HEK293 (cell line): ENCODE data around the gene PACSIN2.

Experiments
- IKZF3 ChIP-seq: fragments of 450-650 bp; IDR thresholded peaks from 2 replicates; pipeline ENCODE4 v1.5.0; 2018; ENCODE audit warnings: missing biosample characterization, mild to moderate bottlenecking, missing genetic modification characterization, moderate library complexity
- MYNN ChIP-seq: fragments of 450-650 bp; formaldehyde crosslinking; IDR thresholded peaks from 2 replicates; pipeline ENCODE4 v1.5.1; 2016; ENCODE audit warnings: missing biosample characterization, missing genetic modification characterization, borderline replicate concordance
- PATZ1 ChIP-seq: fragments of 450-650 bp; formaldehyde crosslinking; IDR thresholded peaks from 2 replicates; pipeline ENCODE4 v1.5.1; 2016; ENCODE audit warnings: missing biosample characterization, missing genetic modification characterization
- PRDM4 ChIP-seq: fragments of 450-650 bp; formaldehyde crosslinking; IDR thresholded peaks from 2 replicates; pipeline ENCODE4 v1.5.1; 2017; ENCODE audit warnings: missing biosample characterization, missing genetic modification characterization
- PRDM6 ChIP-seq: fragments of 450-650 bp; formaldehyde crosslinking; IDR thresholded peaks from 2 replicates; pipeline ENCODE4 v1.5.1; 2017; ENCODE audit warnings: missing biosample characterization, missing genetic modification characterization
- RBAK ChIP-seq: fragments of 450-650 bp; formaldehyde crosslinking; IDR thresholded peaks from 2 replicates; pipeline ENCODE4 v1.5.1; 2016; ENCODE audit warnings: missing biosample characterization, missing genetic modification characterization
- ZBTB6 ChIP-seq: fragments of 450-650 bp; formaldehyde crosslinking; IDR thresholded peaks from 2 replicates; pipeline ENCODE4 v1.5.1; 2017; ENCODE audit warnings: missing biosample characterization, missing genetic modification characterization
- ZNF112 ChIP-seq: fragments of 450-650 bp; formaldehyde crosslinking; IDR thresholded peaks from 2 replicates; pipeline ENCODE4 v1.5.0; 2017; ENCODE audit warnings: missing biosample characterization, missing genetic modification characterization
- ZNF132 ChIP-seq: fragments of 450-650 bp; formaldehyde crosslinking; IDR thresholded peaks from 2 replicates; pipeline ENCODE4 v1.5.1; 2017; ENCODE audit warnings: missing biosample characterization, missing genetic modification characterization, borderline replicate concordance
- ZNF148 ChIP-seq: fragments of 450-650 bp; formaldehyde crosslinking; IDR thresholded peaks from 2 replicates; pipeline ENCODE4 v1.5.0; 2017; ENCODE audit warnings: missing biosample characterization, missing genetic modification characterization, borderline replicate concordance
- ZNF16 ChIP-seq: fragments of 450-650 bp; formaldehyde crosslinking; IDR thresholded peaks from 2 replicates; pipeline ENCODE4 v1.5.1; 2016; ENCODE audit warnings: low read depth, missing biosample characterization, missing genetic modification characterization
- ZNF24 ChIP-seq: fragments of 450-650 bp; formaldehyde crosslinking; IDR thresholded peaks from 2 replicates; pipeline ENCODE4 v1.5.1; 2016; ENCODE audit warnings: missing biosample characterization, missing genetic modification characterization
- ZNF26 ChIP-seq: fragments of 450-650 bp; formaldehyde crosslinking; IDR thresholded peaks from 2 replicates; pipeline ENCODE4 v1.5.1; 2016; ENCODE audit warnings: missing biosample characterization, missing genetic modification characterization
- ZNF280D ChIP-seq: fragments of 450-650 bp; formaldehyde crosslinking; IDR thresholded peaks from 2 replicates; pipeline ENCODE4 v1.5.1; 2016; ENCODE audit warnings: missing biosample characterization, missing genetic modification characterization
- ZNF324 ChIP-seq: fragments of 450-650 bp; formaldehyde crosslinking; IDR thresholded peaks from 2 replicates; pipeline ENCODE4 v1.5.1; 2016; ENCODE audit warnings: missing biosample characterization, missing genetic modification characterization
- ZNF391 ChIP-seq: fragments of 450-650 bp; formaldehyde crosslinking; IDR thresholded peaks from 2 replicates; pipeline ENCODE4 v1.5.1; 2016; ENCODE audit warnings: low read depth, missing biosample characterization, missing genetic modification characterization, borderline replicate concordance
- ZNF426 ChIP-seq: fragments of 450-650 bp; formaldehyde crosslinking; IDR thresholded peaks from 2 replicates; pipeline ENCODE4 v1.5.1; 2017; ENCODE audit warnings: missing biosample characterization, missing genetic modification characterization, mild to moderate bottlenecking, inconsistent platforms, moderate library complexity
- ZNF488 ChIP-seq: fragments of 450-650 bp; formaldehyde crosslinking; IDR thresholded peaks from 2 replicates; pipeline ENCODE4 v1.5.1; 2016; ENCODE audit warnings: missing biosample characterization, missing genetic modification characterization
- ZNF837 ChIP-seq: fragments of 450-650 bp; formaldehyde crosslinking; IDR thresholded peaks from 2 replicates; pipeline ENCODE4 v1.5.1; 2016; ENCODE audit warnings: missing biosample characterization, missing genetic modification characterization

Gene PACSIN2

GRCh38 chr22:42856865-42857704 lies 157.9 kb downstream of the PACSIN2 start, which contains the start of gene ARFGAP3 (continued):
- TF ChIP-seq ZNF280D (peak; percentile 73; the same call in 1 of the 2 replicates), ZNF24 (no peak), MYNN (no peak), PATZ1 (tag by site-specific recombination) (peak; percentile 24), ZNF112 (tag by site-specific recombination) (no peak), PRDM4 (tag by site-specific recombination) (no peak), PRDM6 (tag by site-specific recombination) (no peak), ZNF132 (no peak), ZNF488 (tag by site-specific recombination) (no peak), ZNF837 (tag by site-specific recombination) (no peak), ZNF324 (tag by site-specific recombination) (peak; percentile 79; the same call in 1 of the 2 replicates), ZNF148 (tag by site-specific recombination) (no peak), ZBTB6 (tag by site-specific recombination) (no peak), RBAK (tag by site-specific recombination) (no peak), ZNF26 (tag by site-specific recombination) (no peak), ZNF16 (no peak), ZNF391 (tag by site-specific recombination) (no peak), ZNF426 (tag by site-specific recombination) (no peak), IKZF3 (tag by site-specific recombination) (no peak)
